SU-DHL-6 (cell line): Measurements from ENCODE around the gene SPOCK3.

Experiments used
- EZH2phosphoT487 ChIP-seq: fragments of 200-600 bp; sonication (generic), shearing (Covaris generic); conservative IDR thresholded peaks from 2 replicates; pipeline ENCODE4 v1.6.1; 2018; ENCODE audit warnings: mild to moderate bottlenecking, antibody characterized with exemption, low read length, moderate library complexity, mixed read lengths
- TF ChIP-seq, protein P1 (sequence below): fragments of 200-600 bp; sonication (generic); IDR thresholded peaks from one replicate; pipeline ENCODE4 v1.5.1; 2017; ENCODE audit warnings: antibody characterized with exemption, mild to moderate bottlenecking, low read length, moderate library complexity; ENCODE audit not compliant: insufficient read depth, poor library complexity, severe bottlenecking

DNA sequence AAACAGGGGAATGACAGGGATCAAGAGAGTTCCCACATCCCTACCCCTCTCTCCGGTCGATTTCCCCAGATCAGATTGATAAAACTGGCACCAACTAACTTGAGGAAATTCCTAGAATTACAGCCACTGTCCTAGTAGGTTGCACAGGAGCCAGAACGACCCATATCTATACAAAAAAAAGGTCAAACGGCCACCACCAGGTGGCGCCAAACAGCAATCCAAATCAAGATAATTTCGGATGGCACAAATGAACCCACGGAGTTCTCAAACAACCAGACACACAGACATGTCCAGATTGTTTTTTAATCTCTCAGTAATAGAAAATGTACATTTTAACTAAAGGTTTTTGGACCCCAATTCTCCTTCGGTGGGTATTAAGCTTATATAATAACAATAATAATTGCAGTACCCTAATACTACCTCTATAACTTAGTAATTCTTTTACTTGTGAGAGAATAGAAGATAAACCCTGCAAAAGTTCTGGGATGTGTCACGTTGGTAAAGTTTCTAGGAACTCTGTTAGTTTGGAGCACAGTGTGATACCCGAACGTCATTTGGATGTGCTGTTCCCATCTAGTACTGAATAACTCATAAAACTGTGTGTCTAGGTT is 212.6 kb downstream of the SPOCK3 start:
- no peak for TF ChIP-seq EZH2phosphoT487
- TF ChIP-seq, protein P1, sequence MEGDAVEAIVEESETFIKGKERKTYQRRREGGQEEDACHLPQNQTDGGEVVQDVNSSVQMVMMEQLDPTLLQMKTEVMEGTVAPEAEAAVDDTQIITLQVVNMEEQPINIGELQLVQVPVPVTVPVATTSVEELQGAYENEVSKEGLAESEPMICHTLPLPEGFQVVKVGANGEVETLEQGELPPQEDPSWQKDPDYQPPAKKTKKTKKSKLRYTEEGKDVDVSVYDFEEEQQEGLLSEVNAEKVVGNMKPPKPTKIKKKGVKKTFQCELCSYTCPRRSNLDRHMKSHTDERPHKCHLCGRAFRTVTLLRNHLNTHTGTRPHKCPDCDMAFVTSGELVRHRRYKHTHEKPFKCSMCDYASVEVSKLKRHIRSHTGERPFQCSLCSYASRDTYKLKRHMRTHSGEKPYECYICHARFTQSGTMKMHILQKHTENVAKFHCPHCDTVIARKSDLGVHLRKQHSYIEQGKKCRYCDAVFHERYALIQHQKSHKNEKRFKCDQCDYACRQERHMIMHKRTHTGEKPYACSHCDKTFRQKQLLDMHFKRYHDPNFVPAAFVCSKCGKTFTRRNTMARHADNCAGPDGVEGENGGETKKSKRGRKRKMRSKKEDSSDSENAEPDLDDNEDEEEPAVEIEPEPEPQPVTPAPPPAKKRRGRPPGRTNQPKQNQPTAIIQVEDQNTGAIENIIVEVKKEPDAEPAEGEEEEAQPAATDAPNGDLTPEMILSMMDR, result peak; percentile 45
